Endodermal cell (in vitro differentiated cells): ENCODE measurements around the gene GOLT1B. TPM values are rescaled to one million over a fixed set of nuclear protein-coding genes. Genes with fewer than 3 reads are reported as not detected.

Experiments used
- DNase-seq: peaks from one replicate; pipeline ENCODE4 v3.0.0-alpha.2; 2017
- H3K27ac ChIP-seq: 2 replicates; pipeline ENCODE4 v1.5.1; 2013; ENCODE audit warnings: mild to moderate bottlenecking, low read depth, low read length, moderate library complexity
- H3K27me3 ChIP-seq: 2 replicates; pipeline ENCODE4 v1.6.1; 2013; ENCODE audit warnings: mild to moderate bottlenecking, low read length, moderate library complexity; ENCODE audit not compliant: insufficient read depth, control insufficient read depth, poor library complexity, severe bottlenecking
- H3K36me3 ChIP-seq: 2 replicates; pipeline ENCODE4 v1.7.0; 2013; ENCODE audit warnings: mild to moderate bottlenecking, low read length, moderate library complexity; ENCODE audit not compliant: control insufficient read depth, insufficient read depth
- H3K4me1 ChIP-seq: one replicate; pipeline ENCODE4 v1.7.0; 2013; ENCODE audit warnings: low read length; ENCODE audit not compliant: control insufficient read depth, insufficient read depth
- H3K4me3 ChIP-seq: 2 replicates; pipeline ENCODE4 v1.5.1; 2013; ENCODE audit warnings: mild to moderate bottlenecking, low read length, moderate library complexity
- H3K9ac ChIP-seq: 2 replicates; pipeline ENCODE4 v1.6.1; 2013; ENCODE audit warnings: mild to moderate bottlenecking, low read length, moderate library complexity; ENCODE audit not compliant: poor library complexity, severe bottlenecking; ENCODE audit errors: extremely low read depth
- H3K9me3 ChIP-seq: 2 replicates; pipeline ENCODE4 v1.6.1; 2013; ENCODE audit warnings: mild to moderate bottlenecking, low read length, moderate library complexity; ENCODE audit not compliant: control insufficient read depth
- H3K27ac Mint-ChIP-seq: 2 replicates; pipeline ENCODE4 v1.8.0; 2020; ENCODE audit warnings: mixed read lengths
- H3K27me3 Mint-ChIP-seq: 2 replicates; pipeline ENCODE4 v1.8.0; 2021; ENCODE audit warnings: mild to moderate bottlenecking, mixed read lengths; ENCODE audit not compliant: insufficient read depth
- H3K36me3 Mint-ChIP-seq: 2 replicates; pipeline ENCODE4 v1.8.0; 2020; ENCODE audit warnings: low read depth, mixed read lengths
- H3K4me1 Mint-ChIP-seq: 2 replicates; pipeline ENCODE4 v1.8.0; 2020; ENCODE audit warnings: mixed read lengths
- H3K4me3 Mint-ChIP-seq: 2 replicates; pipeline ENCODE4 v1.8.0; 2020; ENCODE audit warnings: mild to moderate bottlenecking, moderate library complexity, mixed read lengths
- H3K9me3 Mint-ChIP-seq: 2 replicates; pipeline ENCODE4 v1.8.0; 2020; ENCODE audit warnings: mild to moderate bottlenecking, mixed read lengths
- WGBS, 2 experiments: methylation state at CpG; one replicate each; pipeline versions ENCODE4 v1.1.5 to v1.1.7; 2013; ENCODE audit warnings: missing lambda C conversion rate in 2 of 2, mixed read lengths in 1 of 2; ENCODE audit not compliant: insufficient coverage in 1 of 2, insufficient read length in 1 of 2; 5-methylcytosine and 5-hydroxymethylcytosine counted together
- total RNA-seq, 2 donors: library from RNA; stranded (reverse); fragmentation: NEBNext Ultra II Directional in 1 of 2; extraction: Animal tissue kit (Norgen Biotek cat#: 25700) in 1 of 2; gene quantifications; 2 replicates in 1 of 2; 3 replicates in 1 of 2; pipeline ENCODE4 v1.2.1, GENCODE V29; 2021
- TF ChIP-seq, protein P1 (sequence below): fragments of 200-600 bp; sonication (generic); conservative IDR thresholded peaks from 2 replicates; pipeline ENCODE4 v1.5.0; 2021; ENCODE audit warnings: antibody characterized with exemption, mild to moderate bottlenecking

Gene GOLT1B
- total RNA-seq, 2 donors from 2014 or later: 38.2 to 67.2 TPM

DNA sequence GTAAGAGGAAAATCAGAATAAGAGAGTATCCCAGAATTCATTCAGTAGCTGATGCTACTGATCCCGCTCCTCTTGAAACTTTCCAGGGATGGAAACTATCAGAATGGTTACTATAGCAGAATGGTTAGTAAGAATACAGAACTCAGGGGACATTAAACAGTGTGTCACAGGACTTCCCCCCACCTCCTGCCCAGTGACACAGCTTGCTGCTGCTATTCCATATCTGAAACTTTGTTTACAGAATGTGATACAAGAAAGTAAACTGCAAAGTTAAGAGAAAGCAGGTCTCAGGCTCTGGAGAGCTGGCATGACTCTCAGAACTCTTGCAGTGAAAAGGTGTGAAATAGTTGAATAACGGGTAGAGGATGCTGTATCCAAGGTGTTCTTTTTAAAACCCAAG, 27.9 kb downstream of the GOLT1B start:
- H3K36me3 ChIP-seq: no peaks in the 10 kb centered on the region
- WGBS, 2 experiments: 70 to 79% methylated on average over 2 of the region's 2 CpGs
- no peak overlapping the region for H3K27ac ChIP-seq
- Mint-ChIP-seq H3K9me3 (peaks cover under 1% of the 10 kb centered on the region), H3K4me3 (no peak overlapping the region), H3K27ac (no peak overlapping the region), H3K27me3 (peaks cover 79% of the 10 kb centered on the region), H3K36me3 (no peaks in the 10 kb centered on the region), H3K4me1 (peaks cover 7% of the 10 kb centered on the region)
- TF ChIP-seq, protein P1, sequence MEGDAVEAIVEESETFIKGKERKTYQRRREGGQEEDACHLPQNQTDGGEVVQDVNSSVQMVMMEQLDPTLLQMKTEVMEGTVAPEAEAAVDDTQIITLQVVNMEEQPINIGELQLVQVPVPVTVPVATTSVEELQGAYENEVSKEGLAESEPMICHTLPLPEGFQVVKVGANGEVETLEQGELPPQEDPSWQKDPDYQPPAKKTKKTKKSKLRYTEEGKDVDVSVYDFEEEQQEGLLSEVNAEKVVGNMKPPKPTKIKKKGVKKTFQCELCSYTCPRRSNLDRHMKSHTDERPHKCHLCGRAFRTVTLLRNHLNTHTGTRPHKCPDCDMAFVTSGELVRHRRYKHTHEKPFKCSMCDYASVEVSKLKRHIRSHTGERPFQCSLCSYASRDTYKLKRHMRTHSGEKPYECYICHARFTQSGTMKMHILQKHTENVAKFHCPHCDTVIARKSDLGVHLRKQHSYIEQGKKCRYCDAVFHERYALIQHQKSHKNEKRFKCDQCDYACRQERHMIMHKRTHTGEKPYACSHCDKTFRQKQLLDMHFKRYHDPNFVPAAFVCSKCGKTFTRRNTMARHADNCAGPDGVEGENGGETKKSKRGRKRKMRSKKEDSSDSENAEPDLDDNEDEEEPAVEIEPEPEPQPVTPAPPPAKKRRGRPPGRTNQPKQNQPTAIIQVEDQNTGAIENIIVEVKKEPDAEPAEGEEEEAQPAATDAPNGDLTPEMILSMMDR: no peak
- peaks cover 74% of the 10 kb centered on the region for H3K27me3 ChIP-seq
- no peak overlapping the region for H3K9ac ChIP-seq
- no peaks in the 10 kb centered on the region for H3K4me1 ChIP-seq
- H3K9me3 ChIP-seq: no peaks in the 10 kb centered on the region
- DNase-seq: no peak
- H3K4me3 ChIP-seq: no peak overlapping the region

DNA sequence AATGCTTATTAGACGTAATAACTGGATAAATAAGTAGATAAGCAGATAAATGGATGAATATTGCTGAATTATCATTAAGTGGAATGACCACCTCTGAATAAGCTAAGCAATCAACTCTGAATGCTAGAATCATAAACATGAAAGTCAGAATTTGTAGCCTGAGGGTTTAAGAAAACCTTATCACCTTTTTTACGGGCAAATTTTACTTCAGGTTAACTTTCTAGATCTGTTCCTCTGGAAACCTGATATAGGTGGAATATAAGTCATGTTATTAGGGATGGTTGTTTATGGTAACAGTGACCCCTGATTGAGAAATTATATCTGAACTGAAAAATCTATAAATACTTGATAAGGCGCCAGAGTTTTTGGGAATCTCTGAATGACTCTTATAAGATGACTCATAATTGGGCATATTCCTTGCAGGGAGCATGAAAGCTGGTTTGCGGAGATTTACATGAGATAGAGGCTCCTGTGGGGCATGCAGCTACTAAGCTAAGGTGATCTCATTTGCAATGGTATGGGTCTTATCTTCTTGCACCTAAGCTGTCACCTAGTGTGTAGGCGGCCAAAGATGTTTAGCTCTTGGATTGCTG, 36.6 kb downstream of the GOLT1B start:
- TF ChIP-seq, protein P1: no peak
- Histone ChIP-seq H3K27ac (no peak overlapping the region), H3K36me3 (no peaks in the 10 kb centered on the region), H3K4me1 (no peaks in the 10 kb centered on the region), H3K9ac (no peak overlapping the region), H3K27me3 (no peaks in the 10 kb centered on the region), H3K4me3 (no peak overlapping the region), H3K9me3 (no peaks in the 10 kb centered on the region)
- 85 to 88% methylated on average over 5 of the region's 5 CpGs for WGBS, 2 experiments
- peaks cover 7% of the 10 kb centered on the region for H3K4me1 Mint-ChIP-seq
- no peak for DNase-seq
- H3K27ac Mint-ChIP-seq: no peak overlapping the region
- no peaks in the 10 kb centered on the region for H3K36me3 Mint-ChIP-seq
- H3K4me3 Mint-ChIP-seq: no peak overlapping the region
- peaks cover 22% of the 10 kb centered on the region for H3K27me3 Mint-ChIP-seq
- no peaks in the 10 kb centered on the region for H3K9me3 Mint-ChIP-seq

DNA sequence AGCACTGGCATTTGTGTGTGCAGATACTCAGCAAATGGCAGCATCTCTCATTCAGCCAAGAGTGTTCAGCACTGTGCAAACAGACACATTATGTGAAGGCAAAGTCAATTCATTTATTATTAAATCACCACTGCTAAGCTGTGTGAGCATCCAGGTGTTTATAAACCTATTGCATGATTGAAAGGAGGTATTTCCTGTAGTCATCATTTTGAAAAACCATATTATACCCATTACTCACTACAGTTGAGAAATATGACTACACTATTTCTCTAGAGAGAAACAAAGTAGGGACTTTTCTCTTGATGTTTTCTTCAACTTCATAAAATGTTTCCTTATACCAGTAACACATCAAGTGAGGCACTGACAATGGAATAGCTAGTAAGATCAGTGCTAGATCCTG, 38.2 kb downstream of the GOLT1B start:
- H3K4me1 Mint-ChIP-seq: peaks cover 7% of the 10 kb centered on the region
- no peak overlapping the region for H3K27ac ChIP-seq
- H3K27ac Mint-ChIP-seq: no peak overlapping the region
- no peak overlapping the region for H3K9ac ChIP-seq
- no peaks in the 10 kb centered on the region for H3K9me3 Mint-ChIP-seq
- H3K27me3 ChIP-seq: no peaks in the 10 kb centered on the region
- no peak for DNase-seq
- H3K27me3 Mint-ChIP-seq: peaks cover 13% of the 10 kb centered on the region
- H3K9me3 ChIP-seq: no peaks in the 10 kb centered on the region
- no peaks in the 10 kb centered on the region for H3K36me3 ChIP-seq
- H3K4me3 Mint-ChIP-seq: no peak overlapping the region
- H3K36me3 Mint-ChIP-seq: no peaks in the 10 kb centered on the region
- TF ChIP-seq, protein P1: no peak
- H3K4me1 ChIP-seq: no peaks in the 10 kb centered on the region
- no peak overlapping the region for H3K4me3 ChIP-seq
